AG09309 (cell line): ENCODE measurements around the gene TEAD3.

Experiments
- DNase-seq: peaks from one replicate; pipeline ENCODE4 v3.0.0-alpha.2; 2010; ENCODE audit warnings: low read depth
- H3K4me3 ChIP-seq: 2 replicates; pipeline ENCODE4 v1.5.1; 2011; ENCODE audit warnings: mild to moderate bottlenecking, low read depth, low read length, moderate library complexity; ENCODE audit not compliant: control insufficient read depth
- CTCF ChIP-seq: IDR thresholded peaks from 2 replicates; pipeline ENCODE4 v1.5.1; 2011; ENCODE audit warnings: mild to moderate bottlenecking, low read depth, low read length, inconsistent platforms; ENCODE audit not compliant: insufficient read depth, control insufficient read depth; ENCODE audit errors: missing control alignments

TEAD3 gene

GRCh38 chr6:35534407-35535170 is 37.7 kb upstream of the TEAD3 start:
- no peak for DNase-seq
- TF ChIP-seq CTCF: no peak
- H3K4me3 ChIP-seq: no peak overlapping the region

- H3K4me3 ChIP-seq: no peak overlapping the region
- no peak for TF ChIP-seq CTCF
- no peak for DNase-seq
These were observed 37.1 kb upstream of the TEAD3 start for GRCh38 chr6:35533981-35534380.

GRCh38 chr6:35532126-35532525 is 35.2 kb upstream of the TEAD3 start:
- no peak for DNase-seq
- H3K4me3 ChIP-seq: no peak overlapping the region
- no peak for TF ChIP-seq CTCF

- no peak for TF ChIP-seq CTCF
These were observed 27.6 kb upstream of the TEAD3 start for GRCh38 chr6:35524380-35525020.

GRCh38 chr6:35522660-35523658 is 26.1 kb upstream of the TEAD3 start:
- peak; percentile 95 for TF ChIP-seq CTCF
- no peak for DNase-seq
- no peak overlapping the region for H3K4me3 ChIP-seq

More at GRCh38 chr6:35524380-35525020, 27.6 kb upstream of the TEAD3 start:
- H3K4me3 ChIP-seq: no peak overlapping the region
- no peak for DNase-seq

GRCh38 chr6:35522151-35522550 is 25.3 kb upstream of the TEAD3 start:
- no peak overlapping the region for H3K4me3 ChIP-seq
- TF ChIP-seq CTCF: no peak
- DNase-seq: no peak
